Sigmoid colon (tissue), 4 donors: ENCODE measurements around the gene ACTL6B.

Experiments
- CTCF ChIP-seq, 4 experiments: fragments of 450-650 bp in 3 of 4; fragments of 200-600 bp in 1 of 4; IDR thresholded peaks; one replicate each; pipeline ENCODE4 v1.5.1; 2016 to 2019; ENCODE audit warnings: antibody characterized with exemption in 4 of 4, mild to moderate bottlenecking in 3 of 4, moderate library complexity in 2 of 4
- EP300 ChIP-seq, 4 donors: sonication (generic); formaldehyde crosslinking; IDR thresholded peaks; one replicate each; pipeline ENCODE4 v1.6.1; 2017; ENCODE audit warnings: antibody characterized with exemption in 4 of 4
- POLR2A ChIP-seq, 2 donors: fragments of 450-650 bp; IDR thresholded peaks; one replicate each; pipeline ENCODE4 v1.6.1; 2016; ENCODE audit warnings: antibody characterized with exemption in 2 of 2, mild to moderate bottlenecking in 2 of 2, moderate library complexity in 2 of 2
- POLR2AphosphoS5 ChIP-seq, 4 donors: sonication (generic); formaldehyde crosslinking; IDR thresholded peaks; one replicate each; pipeline ENCODE4 v1.6.1; 2017; ENCODE audit warnings: antibody characterized with exemption in 4 of 4

GRCh38 chr7:100675581-100676350, 19.5 kb upstream of the ACTL6B start:
- no peak for TF ChIP-seq POLR2A (IDR thresholded peaks at IDR 0.05)
- no peak for TF ChIP-seq CTCF (IDR thresholded peaks at IDR 0.05)
- TF ChIP-seq POLR2AphosphoS5 (IDR thresholded peaks at IDR 0.05): peak; percentile 42 to 83 (median 62)
- TF ChIP-seq EP300 (IDR thresholded peaks at IDR 0.05): no peak
